Naive thymus-derived CD4-positive, alpha-beta T cell (primary cell): ENCODE data around the gene GNB5. TPM values are rescaled to one million over a fixed set of nuclear protein-coding genes. Genes with fewer than 3 reads are reported as not detected.

Source experiments
- ATAC-seq: fragments of 150-1000 bp; cut with Tn5 transposase; 2 replicates; pipeline ENCODE4 v1.10.0; 2021; ENCODE audit warnings: mild to moderate bottlenecking, moderate library complexity
- CTCF ChIA-PET: fragments of 350-600 bp; sonication (Branson Sonifier 250); formaldehyde crosslinking; loops from one replicate; lab custom pipeline; 2021; ENCODE audit warnings: antibody characterized with exemption; lab: Charles Lee
- POLR2A ChIA-PET: fragments of 350-600 bp; sonication (Branson Sonifier 250); formaldehyde crosslinking; loops from one replicate; lab custom pipeline; 2021; ENCODE audit warnings: antibody characterized with exemption, inconsistent platforms; lab: Charles Lee
- DNase-seq, 9 donors: peaks; one replicate each; pipeline versions ENCODE4 v3.0.0 to v3.0.0-alpha.2; 2020 to 2022; ENCODE audit warnings: mixed read lengths in 1 of 9
- H3K27ac ChIP-seq: one replicate; pipeline ENCODE4 v1.7.0; 2013; ENCODE audit warnings: mild to moderate bottlenecking, low read depth, low read length, moderate library complexity
- H3K27me3 ChIP-seq, 2 donors: one replicate each; pipeline ENCODE4 v1.7.0; 2013; ENCODE audit warnings: low read length in 2 of 2, mild to moderate bottlenecking in 2 of 2, moderate library complexity in 2 of 2; ENCODE audit not compliant: control insufficient read depth in 2 of 2, insufficient read depth in 2 of 2
- H3K36me3 ChIP-seq, 3 experiments: 1 replicate in 2 of 3; 2 replicates in 1 of 3; pipeline ENCODE4 v1.7.0; 2013; ENCODE audit warnings: low read length in 3 of 3, mild to moderate bottlenecking in 3 of 3, moderate library complexity in 1 of 3; ENCODE audit not compliant: insufficient read depth in 3 of 3, control insufficient read depth in 2 of 3
- H3K4me1 ChIP-seq, 2 donors: one replicate each; pipeline ENCODE4 v1.7.0; 2013; ENCODE audit warnings: low read length in 2 of 2, mild to moderate bottlenecking in 2 of 2, moderate library complexity in 1 of 2; ENCODE audit not compliant: control insufficient read depth in 2 of 2, insufficient read depth in 2 of 2
- H3K4me3 ChIP-seq: 2 replicates; pipeline ENCODE4 v1.7.0; 2013; ENCODE audit warnings: mild to moderate bottlenecking, low read length
- H3K9me3 ChIP-seq, 3 experiments: 1 replicate in 2 of 3; 2 replicates in 1 of 3; pipeline ENCODE4 v1.7.0; 2013; ENCODE audit warnings: low read length in 3 of 3; ENCODE audit not compliant: control insufficient read depth in 2 of 3
- H3K27ac Mint-ChIP-seq, 9 donors: one replicate each; pipeline ENCODE4 v1.8.0; 2020 to 2022; ENCODE audit warnings: mixed read lengths in 9 of 9, mild to moderate bottlenecking in 8 of 9, moderate library complexity in 5 of 9, inconsistent platforms in 2 of 9
- H3K27me3 Mint-ChIP-seq, 5 donors: one replicate each; pipeline ENCODE4 v1.8.0; 2021 to 2022; ENCODE audit warnings: mixed read lengths in 5 of 5, mild to moderate bottlenecking in 1 of 5
- H3K36me3 Mint-ChIP-seq, 5 donors: one replicate each; pipeline ENCODE4 v1.8.0; 2020 to 2022; ENCODE audit warnings: mixed read lengths in 5 of 5, mild to moderate bottlenecking in 3 of 5, inconsistent platforms in 1 of 5
- H3K4me1 Mint-ChIP-seq, 7 donors: one replicate each; pipeline ENCODE4 v1.8.0; 2020 to 2022; ENCODE audit warnings: mixed read lengths in 7 of 7, mild to moderate bottlenecking in 3 of 7, inconsistent platforms in 1 of 7
- H3K4me3 Mint-ChIP-seq, 10 donors: one replicate each; pipeline ENCODE4 v1.8.0; 2020 to 2022; ENCODE audit warnings: mild to moderate bottlenecking in 10 of 10, mixed read lengths in 10 of 10, moderate library complexity in 6 of 10, inconsistent platforms in 2 of 10
- H3K9me3 Mint-ChIP-seq, 11 donors: one replicate each; pipeline ENCODE4 v1.8.0; 2020 to 2022; ENCODE audit warnings: mixed read lengths in 11 of 11, mild to moderate bottlenecking in 4 of 11, inconsistent platforms in 1 of 11, moderate library complexity in 1 of 11
- intact Hi-C, 2 donors: fragments of 100-400 bp; cut with micrococcal nuclease; formaldehyde crosslinking; loops; one replicate each; pipeline ENCODE4 v1.15.1; 2023
- polyA plus RNA-seq, 2 donors: library from polyadenylated mRNA; unstranded; fragments of 300-500 nt; fragmentation: Illumina TruSeq; gene quantifications; one replicate each; pipeline ENCODE4 v1.2.3, GENCODE V29; 2021
- total RNA-seq, 6 experiments: library from RNA in 5 of 6; stranded (reverse) in 5 of 6; gene quantifications; 1 replicate in 5 of 6; 2 replicates in 1 of 6; pipeline ENCODE4 v1.2.3 and lab custom pipeline; 2021 to 2026

The GNB5 gene
- total and polyA plus RNA-seq, 7 experiments from 2014 or later = 35.1 to 80.0 (median 49.0) TPM

DNA sequence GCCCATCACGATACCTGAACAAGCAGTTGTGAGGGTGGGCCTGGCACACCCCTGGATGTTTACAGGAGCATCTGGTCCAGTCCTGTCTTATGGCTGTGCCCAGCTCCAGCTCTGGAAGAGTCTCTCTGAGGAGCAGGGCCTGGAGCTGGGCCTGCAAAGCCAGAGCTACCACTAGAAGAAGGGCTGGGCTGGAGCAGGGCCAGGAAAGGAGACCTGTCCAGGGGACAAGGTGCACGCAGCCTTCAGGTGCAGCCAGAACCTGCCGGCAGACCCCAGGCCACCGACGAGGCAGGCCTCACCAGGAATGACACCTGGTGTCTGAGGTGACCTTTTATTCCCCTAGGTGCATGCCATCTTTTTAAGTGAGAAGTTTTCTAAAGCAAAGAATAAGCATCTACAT is 70.2 kb downstream of the GNB5 start:
- CTCF ChIA-PET = no interaction called here

DNA sequence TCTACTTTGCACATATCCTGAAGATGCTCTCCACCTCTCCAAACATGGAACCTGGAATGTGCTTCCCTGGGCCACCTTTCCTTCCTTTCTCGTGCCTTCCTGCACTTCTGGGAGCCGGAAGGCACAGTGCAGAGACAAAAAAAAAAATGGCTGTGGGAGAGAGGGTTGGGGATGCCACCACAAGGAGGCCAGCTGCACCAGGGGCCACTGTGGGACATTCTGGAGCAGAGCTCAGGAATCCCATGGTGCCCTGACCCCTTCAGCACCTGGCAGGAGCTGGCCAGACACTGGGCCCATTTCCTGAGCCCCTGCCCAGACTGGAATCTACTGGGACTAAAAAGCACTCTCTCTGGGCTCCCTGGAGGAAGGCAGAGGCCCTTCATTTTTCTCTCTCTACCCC is 70.7 kb downstream of the GNB5 start:
- intact Hi-C loops = no loop called here
- H3K4me1 Mint-ChIP-seq = peaks cover 6 to 13% (median 11%) of the 10 kb centered on the region in 7 donors
- no peak for ATAC-seq

More for the DNA sequence above, 70.2 kb downstream of the GNB5 start:
- no peaks in the 10 kb centered on the region for H3K27me3 Mint-ChIP-seq
- Histone ChIP-seq H3K9me3 (no peaks in the 10 kb centered on the region), H3K4me1 (no peaks in the 10 kb centered on the region), H3K27ac (no peak overlapping the region), H3K36me3 (peaks cover 0 to 13% (median 0%) of the 10 kb centered on the region in 3 experiments), H3K27me3 (no peaks in the 10 kb centered on the region), H3K4me3 (no peak overlapping the region)
- no peaks in the 10 kb centered on the region for H3K9me3 Mint-ChIP-seq
- intact Hi-C loops = no loop called here
- peaks cover 5 to 8% (median 6%) of the 10 kb centered on the region in 7 donors for H3K4me1 Mint-ChIP-seq
- ATAC-seq (no peak), DNase-seq (no peak)
- peaks cover 0 to 10% (median 5%) of the 10 kb centered on the region in 5 donors for H3K36me3 Mint-ChIP-seq
- no peak overlapping the region for H3K27ac Mint-ChIP-seq
- POLR2A ChIA-PET = no interaction called here
- H3K4me3 Mint-ChIP-seq = no peak overlapping the region

DNA sequence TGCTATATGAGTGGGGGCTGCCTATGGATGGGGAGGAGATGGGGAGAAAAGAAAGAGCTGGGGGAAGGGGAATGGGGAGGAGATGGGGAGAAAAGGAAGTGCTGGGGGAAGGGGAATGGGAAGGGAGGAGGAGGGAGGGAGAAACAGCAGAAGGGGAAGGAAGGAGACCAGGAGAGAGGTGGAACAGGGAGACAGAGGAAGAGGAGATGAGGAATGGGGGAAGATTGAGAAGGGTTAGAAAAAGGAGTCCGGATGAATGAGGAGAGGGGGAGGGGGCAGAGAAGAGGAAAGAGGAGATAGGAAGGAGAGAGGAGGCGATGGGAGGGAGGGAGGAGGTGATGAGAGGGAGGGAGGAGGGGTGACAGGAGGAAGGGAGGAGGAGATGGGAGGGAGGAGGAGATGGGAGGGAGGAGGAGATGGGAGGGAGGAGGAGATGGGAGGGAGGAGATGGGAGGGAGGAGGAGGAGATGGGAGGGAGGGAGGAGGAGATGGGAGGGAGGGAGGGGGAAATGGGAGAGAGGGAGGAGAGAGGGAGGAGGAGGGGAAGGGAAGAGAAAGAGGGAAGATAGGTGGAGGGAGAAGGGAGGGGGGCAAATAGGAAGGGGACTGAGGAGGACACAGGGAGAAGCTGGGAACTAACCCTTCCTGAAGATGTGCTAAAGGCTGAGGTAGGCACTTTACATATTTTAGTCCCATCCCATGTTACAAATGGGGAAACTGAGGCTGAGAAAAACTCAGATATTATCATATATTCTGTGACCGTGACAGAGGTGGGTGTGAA is 72.0 kb downstream of the GNB5 start:
- H3K27me3 ChIP-seq = no peaks in the 10 kb centered on the region
- no peaks in the 10 kb centered on the region for H3K9me3 ChIP-seq
- ATAC-seq (no peak), DNase-seq (no peak)
- H3K36me3 ChIP-seq = peaks cover 0 to 5% (median 0%) of the 10 kb centered on the region in 3 experiments
- H3K27ac Mint-ChIP-seq = no peak overlapping the region
- no peak overlapping the region for H3K4me3 Mint-ChIP-seq
- no peaks in the 10 kb centered on the region for H3K9me3 Mint-ChIP-seq
- no peaks in the 10 kb centered on the region for H3K4me1 ChIP-seq
- peaks cover 0 to 6% (median 5%) of the 10 kb centered on the region in 5 donors for H3K36me3 Mint-ChIP-seq
- H3K4me3 ChIP-seq = no peak overlapping the region
- CTCF ChIA-PET = no interaction called here
- POLR2A ChIA-PET = no interaction called here
- peaks cover 0 to 10% (median 0%) of the 10 kb centered on the region in 5 donors for H3K27me3 Mint-ChIP-seq
- H3K27ac ChIP-seq = no peak overlapping the region
- H3K4me1 Mint-ChIP-seq = peaks cover 6 to 13% (median 12%) of the 10 kb centered on the region in 7 donors
- intact Hi-C loops = no loop called here

More for the DNA sequence above, 70.7 kb downstream of the GNB5 start:
- ChIA-PET POLR2A (no interaction called here), CTCF (no interaction called here)
- no peak for DNase-seq
- Mint-ChIP-seq H3K27ac (no peak overlapping the region), H3K36me3 (peaks cover 0 to 10% (median 5%) of the 10 kb centered on the region in 5 donors), H3K9me3 (no peaks in the 10 kb centered on the region), H3K4me3 (no peak overlapping the region), H3K27me3 (no peaks in the 10 kb centered on the region)
- Histone ChIP-seq H3K27ac (no peak overlapping the region), H3K4me3 (no peak overlapping the region), H3K36me3 (peaks cover 0 to 8% (median 0%) of the 10 kb centered on the region in 3 experiments), H3K4me1 (no peaks in the 10 kb centered on the region), H3K27me3 (no peaks in the 10 kb centered on the region), H3K9me3 (no peaks in the 10 kb centered on the region)

DNA sequence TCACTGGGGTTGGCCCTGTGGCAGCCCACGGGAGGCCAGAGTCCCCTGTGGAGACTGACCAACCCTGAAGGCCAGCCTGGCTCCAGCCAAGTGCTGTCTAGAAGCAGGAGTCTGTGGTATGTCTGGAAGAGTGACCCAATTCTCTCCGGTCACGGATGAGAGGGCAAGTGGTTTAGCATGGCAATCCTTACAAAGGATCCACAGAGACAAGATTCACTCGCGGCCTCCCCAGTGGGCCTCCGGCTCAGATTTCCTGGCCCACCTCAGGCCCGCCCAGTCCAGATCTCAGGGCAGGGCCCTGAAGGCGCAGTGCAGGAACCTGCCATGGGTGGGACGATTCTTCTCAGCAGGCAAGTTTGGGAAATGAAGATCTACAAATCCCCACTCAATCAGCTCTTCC is 73.6 kb downstream of the GNB5 start:
- H3K27ac Mint-ChIP-seq = peak overlapping the region in 5 of 9 donors; percentile 14 to 82 (median 41)
- peaks cover 6 to 18% (median 12%) of the 10 kb centered on the region in 7 donors for H3K4me1 Mint-ChIP-seq
- H3K36me3 ChIP-seq = peaks cover 0 to 5% (median 0%) of the 10 kb centered on the region in 3 experiments
- CTCF ChIA-PET = interaction anchor here (0.6 kb wide), 1 partner anchor 28 kb away, joined by 3 read pairs; no protein-coding TSS in a partner anchor
- no peak overlapping the region for H3K4me3 Mint-ChIP-seq
- no peaks in the 10 kb centered on the region for H3K9me3 Mint-ChIP-seq
- no peaks in the 10 kb centered on the region for H3K36me3 Mint-ChIP-seq
- no peak overlapping the region for H3K27ac ChIP-seq
- DNase-seq = no peak
- H3K4me1 ChIP-seq = no peaks in the 10 kb centered on the region
- no peak overlapping the region for H3K4me3 ChIP-seq
- H3K27me3 Mint-ChIP-seq = peaks cover 0 to 25% (median 0%) of the 10 kb centered on the region in 5 donors
- H3K27me3 ChIP-seq = no peaks in the 10 kb centered on the region
- ATAC-seq = no peak
- POLR2A ChIA-PET = no interaction called here
- intact Hi-C loops = no loop called here
- H3K9me3 ChIP-seq = no peaks in the 10 kb centered on the region

DNA sequence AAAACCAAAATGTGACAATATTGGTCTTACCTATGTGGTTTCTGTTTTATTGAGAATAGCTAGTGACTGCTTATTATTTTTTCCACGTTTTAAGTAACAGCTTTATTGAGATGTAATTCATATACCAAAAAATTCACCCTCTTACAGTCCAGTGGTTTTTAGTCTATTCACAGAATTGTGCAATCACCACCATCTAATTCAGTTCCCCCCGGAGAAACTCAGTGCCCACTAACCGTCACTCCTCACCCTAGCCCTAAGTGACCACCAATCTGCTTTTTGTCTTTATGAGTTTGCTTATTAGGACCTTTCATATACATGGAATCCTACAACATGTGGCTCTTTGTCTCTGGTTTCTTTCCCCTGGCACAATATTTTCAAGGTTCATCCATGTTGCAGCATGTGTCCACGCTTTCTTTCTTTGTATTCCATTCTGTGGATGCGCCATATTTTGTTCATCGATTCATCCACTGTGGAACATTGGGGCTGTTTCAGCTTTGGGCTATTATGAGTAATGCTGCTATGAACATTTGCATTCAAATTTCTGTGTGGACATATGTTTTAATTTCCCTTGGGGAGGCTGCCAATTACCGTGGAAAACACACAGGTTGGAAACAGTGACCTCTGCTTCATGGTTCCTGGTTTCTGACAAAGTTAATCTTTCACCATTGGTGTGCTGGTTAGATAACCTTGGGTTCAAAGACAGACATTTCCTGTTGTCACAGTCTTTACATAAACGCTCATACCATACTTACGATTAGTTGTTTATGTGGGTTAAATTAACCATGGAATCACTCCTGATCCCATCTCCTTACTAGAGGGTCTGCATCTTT is 75.4 kb downstream of the GNB5 start:
- ChIA-PET CTCF (no interaction called here), POLR2A (no interaction called here)
- Mint-ChIP-seq H3K9me3 (no peaks in the 10 kb centered on the region), H3K36me3 (no peaks in the 10 kb centered on the region), H3K4me3 (peak overlapping the region in 1 of 10 donors; percentile 2), H3K27me3 (peaks cover 0 to 35% (median 6%) of the 10 kb centered on the region in 5 donors), H3K4me1 (peaks cover 6 to 19% (median 12%) of the 10 kb centered on the region in 7 donors), H3K27ac (peak overlapping the region in 6 of 9 donors; percentile 9 to 59 (median 38))
- no peak for ATAC-seq
- DNase-seq = no peak
- no peaks in the 10 kb centered on the region for H3K27me3 ChIP-seq
- no peaks in the 10 kb centered on the region for H3K9me3 ChIP-seq
- H3K27ac ChIP-seq = no peak overlapping the region
- peaks cover 0 to 1% (median 0%) of the 10 kb centered on the region in 3 experiments for H3K36me3 ChIP-seq
- H3K4me3 ChIP-seq = no peak overlapping the region
- intact Hi-C loops = no loop called here
- peaks cover 5% of the 10 kb centered on the region in 2 donors for H3K4me1 ChIP-seq

DNA sequence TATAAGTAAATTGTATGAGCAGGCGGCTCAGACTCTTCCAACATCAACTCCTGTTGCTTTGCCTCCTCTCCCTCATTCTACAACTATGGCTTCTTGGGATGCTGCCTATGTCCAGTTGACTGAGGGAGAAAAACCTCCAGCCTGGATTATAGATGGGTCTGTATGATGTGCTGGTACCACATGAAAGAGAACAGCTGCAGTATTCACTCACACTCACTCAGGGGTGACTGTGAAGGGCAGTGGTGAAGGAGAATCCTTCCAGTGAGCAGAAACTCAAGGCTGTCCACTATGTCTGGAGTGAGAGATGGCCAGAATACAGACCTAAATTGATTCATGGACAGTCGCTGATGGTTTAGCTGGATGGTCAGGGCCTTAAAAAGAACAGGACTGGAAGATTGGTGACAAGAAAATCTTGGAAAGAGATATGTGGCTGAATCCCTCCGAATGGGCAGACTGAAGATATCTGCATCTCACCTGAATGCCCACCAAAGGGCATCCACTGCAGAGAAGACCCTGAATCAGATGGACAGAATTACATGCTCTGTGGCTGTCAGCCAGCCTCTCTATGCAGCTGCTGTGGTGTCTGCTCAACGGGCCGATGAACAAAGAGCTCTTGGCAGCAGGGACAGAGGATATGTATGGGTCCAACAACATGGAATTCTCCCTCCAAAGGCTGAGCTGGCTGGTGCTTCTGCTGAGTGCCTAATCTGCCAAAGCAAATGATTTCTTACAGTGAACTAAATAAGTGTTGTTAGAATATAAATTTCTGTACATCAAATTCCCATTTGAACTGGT is 76.7 kb downstream of the GNB5 start:
- ATAC-seq = no peak
- intact Hi-C loops = no loop called here
- no peak for DNase-seq
- no peak overlapping the region for H3K27ac ChIP-seq
- ChIA-PET POLR2A (interaction anchor here (0.6 kb wide), 1 partner anchor 610 kb away, joined by 3 read pairs; no protein-coding TSS in a partner anchor), CTCF (no interaction called here)
- Mint-ChIP-seq H3K4me3 (no peak overlapping the region), H3K27ac (no peak overlapping the region), H3K36me3 (peaks cover 0 to 5% (median 0%) of the 10 kb centered on the region in 5 donors), H3K9me3 (peaks cover 0 to 5% (median 0%) of the 10 kb centered on the region in 11 donors), H3K4me1 (peaks cover 6 to 19% (median 12%) of the 10 kb centered on the region in 7 donors), H3K27me3 (peaks cover 4 to 46% (median 14%) of the 10 kb centered on the region in 5 donors)
- H3K4me1 ChIP-seq = peaks cover 5% of the 10 kb centered on the region in 2 donors
- no peaks in the 10 kb centered on the region for H3K27me3 ChIP-seq
- no peaks in the 10 kb centered on the region for H3K36me3 ChIP-seq
- H3K9me3 ChIP-seq = no peaks in the 10 kb centered on the region
- H3K4me3 ChIP-seq = no peak overlapping the region
